Measurements from ENCODE around the gene RTN4RL2. TPM values are rescaled to one million over a fixed set of nuclear protein-coding genes. Genes with fewer than 3 reads are reported as not detected.

Gene RTN4RL2
- total RNA-seq, 1 donor from 2014 or later: 2.5 TPM

- no peak for DNase-seq (ENCODE audit: low spot score)
- intact Hi-C loops (cut with DNase I): loop anchor here (2.0 to 10.0 kb wide), 2 partner anchors 67 to 115 kb away; no protein-coding TSS in a partner anchor
- ATAC-seq: no peak
Measured at GRCh38 chr11:57459164-57460021, 935 bp upstream of the RTN4RL2 start.

DNA sequence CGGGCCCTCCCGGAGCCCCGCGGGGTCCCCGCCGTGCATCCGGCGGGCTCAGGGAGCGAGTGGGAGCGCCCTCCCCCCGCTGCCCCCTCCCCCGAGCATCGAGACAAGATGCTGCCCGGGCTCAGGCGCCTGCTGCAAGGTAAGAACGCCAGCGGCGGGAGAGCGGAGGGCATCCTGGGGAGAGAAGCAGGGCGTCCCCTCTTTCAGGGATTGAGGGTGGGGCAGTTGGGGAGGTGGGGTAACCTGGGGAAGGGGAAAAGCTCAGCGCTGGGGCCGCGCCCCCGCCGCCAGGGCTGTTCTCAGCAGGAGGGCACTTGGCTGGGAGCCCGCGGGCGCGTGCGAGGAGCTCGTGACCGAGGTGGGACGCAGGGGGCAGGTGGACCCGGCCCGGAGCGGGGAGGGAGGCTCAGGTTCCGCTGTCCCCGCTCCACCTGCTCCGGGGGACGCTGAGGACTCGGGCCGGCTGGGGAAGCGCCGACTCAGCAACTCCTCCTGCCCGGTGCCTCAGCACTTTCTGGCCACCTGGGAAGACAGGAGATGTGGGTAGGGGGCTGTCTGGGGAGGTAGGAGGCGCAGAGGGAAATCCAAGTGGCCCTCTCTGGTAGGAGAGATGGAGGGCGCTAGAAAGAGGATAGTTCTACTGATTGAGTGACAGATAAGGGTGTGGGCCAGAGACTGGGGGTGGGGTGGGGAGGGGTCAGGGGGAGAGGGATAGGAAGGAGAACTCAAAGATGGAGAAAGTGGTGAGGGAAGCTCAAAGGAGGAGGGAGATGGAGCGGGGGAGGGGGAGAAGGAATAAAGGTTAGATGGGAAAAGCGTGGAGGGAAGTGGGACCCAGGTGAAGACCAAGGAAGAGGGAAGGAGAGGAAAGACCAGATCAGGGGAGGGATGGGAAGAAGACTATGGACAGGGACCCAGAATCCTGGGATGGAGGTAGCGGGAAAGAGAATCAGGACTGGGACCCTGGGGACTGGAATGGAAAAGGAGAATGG, 726 bp downstream of the RTN4RL2 start:
- DNase-seq (ENCODE audit: low spot score) (no peak), ATAC-seq (no peak)
- intact Hi-C loops (cut with DNase I): no loop called here

GRCh38 chr11:57461841-57462489, 1.6 kb downstream of the RTN4RL2 start:
- intact Hi-C loops (cut with DNase I): no loop called here
- no peak for ATAC-seq

GRCh38 chr11:57462597-57462996, 2.3 kb downstream of the RTN4RL2 start:
- ATAC-seq: no peak
- intact Hi-C loops (cut with DNase I): no loop called here
- DNase-seq (ENCODE audit: low spot score): no peak

More at GRCh38 chr11:57461841-57462489, 1.6 kb downstream of the RTN4RL2 start:
- DNase-seq (ENCODE audit: low spot score): no peak

DNA sequence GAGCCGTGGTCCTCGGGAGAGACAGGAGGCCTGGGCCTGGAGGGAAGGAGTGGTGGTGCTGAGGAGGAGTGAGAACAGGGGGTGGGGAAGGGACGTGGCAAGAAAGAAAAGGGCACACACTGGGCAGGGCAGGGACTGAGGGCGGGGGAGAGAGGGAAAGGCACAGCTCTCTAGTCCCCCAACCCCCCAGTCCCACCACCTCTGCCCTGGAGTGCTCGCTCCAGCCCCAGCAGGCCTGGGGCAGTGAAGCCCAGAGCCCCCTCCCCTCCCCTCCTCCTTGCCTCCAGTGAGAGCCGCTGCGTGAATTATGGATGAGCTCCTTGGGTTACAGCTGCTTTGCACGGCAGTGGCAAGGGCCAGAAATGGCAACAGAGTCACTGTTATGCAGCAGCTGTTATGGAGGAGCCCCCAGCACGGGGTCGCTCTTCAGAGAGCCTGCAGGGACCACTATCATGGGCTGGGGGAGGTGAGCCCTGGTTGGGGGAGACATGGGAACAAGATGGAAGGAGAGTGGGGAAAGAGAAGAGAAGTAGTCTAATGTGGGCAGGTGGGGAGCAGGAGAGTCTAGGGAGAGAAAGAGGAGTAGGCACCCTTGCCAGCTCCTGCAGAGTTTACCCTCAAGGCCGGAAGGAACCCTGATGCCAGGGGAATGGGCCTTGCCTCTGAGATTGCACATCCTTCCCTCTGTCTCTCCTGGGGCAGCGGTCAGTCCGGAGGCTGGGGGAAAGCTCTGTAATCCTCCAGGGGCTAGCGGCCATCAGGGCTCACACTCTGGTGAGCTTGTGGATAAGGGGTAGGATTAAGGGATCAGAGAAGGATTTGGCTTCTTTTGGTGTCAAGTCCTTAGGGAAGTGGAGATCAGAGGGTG, 3.6 kb downstream of the RTN4RL2 start:
- intact Hi-C loops (cut with DNase I): no loop called here
- DNase-seq (ENCODE audit: low spot score): no peak
- no peak for ATAC-seq

GRCh38 chr11:57464539-57465181, 4.3 kb downstream of the RTN4RL2 start:
- no peak for ATAC-seq
- intact Hi-C loops (cut with DNase I): no loop called here
- no peak for DNase-seq (ENCODE audit: low spot score)

- intact Hi-C loops (cut with DNase I): no loop called here
- no peak for ATAC-seq
Measured at GRCh38 chr11:57466680-57467079, 6.4 kb downstream of the RTN4RL2 start.

DNA sequence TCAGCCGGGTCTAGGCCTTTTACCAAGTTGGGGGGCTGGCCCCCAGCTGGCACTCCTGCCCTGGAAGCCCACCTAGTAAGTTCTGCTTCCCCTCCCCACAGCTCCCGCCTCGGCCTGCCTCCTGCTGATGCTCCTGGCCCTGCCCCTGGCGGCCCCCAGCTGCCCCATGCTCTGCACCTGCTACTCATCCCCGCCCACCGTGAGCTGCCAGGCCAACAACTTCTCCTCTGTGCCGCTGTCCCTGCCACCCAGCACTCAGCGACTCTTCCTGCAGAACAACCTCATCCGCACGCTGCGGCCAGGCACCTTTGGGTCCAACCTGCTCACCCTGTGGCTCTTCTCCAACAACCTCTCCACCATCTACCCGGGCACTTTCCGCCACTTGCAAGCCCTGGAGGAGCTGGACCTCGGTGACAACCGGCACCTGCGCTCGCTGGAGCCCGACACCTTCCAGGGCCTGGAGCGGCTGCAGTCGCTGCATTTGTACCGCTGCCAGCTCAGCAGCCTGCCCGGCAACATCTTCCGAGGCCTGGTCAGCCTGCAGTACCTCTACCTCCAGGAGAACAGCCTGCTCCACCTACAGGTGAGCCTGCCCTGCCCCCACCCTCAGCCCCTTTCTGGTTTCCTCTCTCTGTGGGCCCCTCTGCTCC, 7.3 kb downstream of the RTN4RL2 start:
- intact Hi-C loops (cut with DNase I): no loop called here
- DNase-seq (ENCODE audit: low spot score) (no peak), ATAC-seq (no peak)

More at GRCh38 chr11:57466680-57467079, 6.4 kb downstream of the RTN4RL2 start:
- DNase-seq (ENCODE audit: low spot score): no peak

- ATAC-seq (no peak), DNase-seq (ENCODE audit: low spot score) (no peak)
- intact Hi-C loops (cut with DNase I): no loop called here
Measured at GRCh38 chr11:57468276-57468675, 7.9 kb downstream of the RTN4RL2 start.

DNA sequence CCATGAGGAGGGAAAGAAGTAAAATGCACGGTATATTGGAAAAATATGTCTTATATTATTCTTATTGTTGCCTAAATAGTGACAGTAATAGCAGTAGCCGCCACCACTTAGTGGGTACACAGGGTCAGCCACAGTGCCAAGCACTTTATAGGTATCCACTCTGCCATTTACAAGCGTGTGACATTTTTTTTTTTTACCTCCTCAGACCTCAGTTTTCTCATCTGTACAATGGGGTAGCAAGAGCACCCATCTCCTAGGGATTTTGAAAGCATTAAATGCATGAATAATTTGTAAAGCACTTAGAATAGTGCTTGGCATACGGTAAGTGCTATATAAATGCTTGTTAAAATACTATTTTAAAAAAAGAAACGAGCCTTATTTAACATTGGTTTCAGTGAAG, 8.9 kb downstream of the RTN4RL2 start:
- intact Hi-C loops (cut with DNase I): no loop called here
- DNase-seq (ENCODE audit: low spot score) (no peak), ATAC-seq (no peak)

- no peak for DNase-seq (ENCODE audit: low spot score)
- intact Hi-C loops (cut with DNase I): no loop called here
- no peak for ATAC-seq
Measured at GRCh38 chr11:57471496-57471895, 11.2 kb downstream of the RTN4RL2 start.

DNA sequence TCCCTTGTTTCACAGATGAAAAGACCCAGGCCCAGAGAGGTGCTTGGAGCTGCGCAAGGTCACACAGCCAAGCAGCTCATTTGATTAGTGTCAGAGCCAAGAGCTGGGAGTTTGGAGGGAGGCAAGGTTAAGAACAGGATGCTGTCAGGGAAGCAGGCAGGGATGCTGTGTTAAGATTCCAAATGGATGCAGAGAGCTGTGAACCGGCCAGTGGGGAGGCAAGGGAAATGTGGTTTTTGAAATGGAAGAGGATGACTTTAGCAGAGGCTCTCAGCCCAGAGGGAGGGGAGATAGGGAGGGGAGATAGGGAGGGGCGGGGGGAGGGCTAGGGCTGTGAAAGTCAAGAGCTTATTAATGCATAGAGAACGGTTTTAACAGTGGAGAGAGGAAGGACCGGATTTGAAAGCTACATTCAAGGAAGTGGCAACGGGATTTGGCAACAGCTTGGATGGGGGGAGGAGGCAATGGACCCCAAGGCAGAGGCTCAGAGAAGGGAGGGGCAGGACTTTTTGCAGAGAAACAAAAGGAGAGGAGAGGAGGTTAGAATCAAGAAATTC, 13.0 kb downstream of the RTN4RL2 start:
- no peak for DNase-seq (ENCODE audit: low spot score)
- intact Hi-C loops (cut with DNase I): no loop called here
- no peak for ATAC-seq

DNA sequence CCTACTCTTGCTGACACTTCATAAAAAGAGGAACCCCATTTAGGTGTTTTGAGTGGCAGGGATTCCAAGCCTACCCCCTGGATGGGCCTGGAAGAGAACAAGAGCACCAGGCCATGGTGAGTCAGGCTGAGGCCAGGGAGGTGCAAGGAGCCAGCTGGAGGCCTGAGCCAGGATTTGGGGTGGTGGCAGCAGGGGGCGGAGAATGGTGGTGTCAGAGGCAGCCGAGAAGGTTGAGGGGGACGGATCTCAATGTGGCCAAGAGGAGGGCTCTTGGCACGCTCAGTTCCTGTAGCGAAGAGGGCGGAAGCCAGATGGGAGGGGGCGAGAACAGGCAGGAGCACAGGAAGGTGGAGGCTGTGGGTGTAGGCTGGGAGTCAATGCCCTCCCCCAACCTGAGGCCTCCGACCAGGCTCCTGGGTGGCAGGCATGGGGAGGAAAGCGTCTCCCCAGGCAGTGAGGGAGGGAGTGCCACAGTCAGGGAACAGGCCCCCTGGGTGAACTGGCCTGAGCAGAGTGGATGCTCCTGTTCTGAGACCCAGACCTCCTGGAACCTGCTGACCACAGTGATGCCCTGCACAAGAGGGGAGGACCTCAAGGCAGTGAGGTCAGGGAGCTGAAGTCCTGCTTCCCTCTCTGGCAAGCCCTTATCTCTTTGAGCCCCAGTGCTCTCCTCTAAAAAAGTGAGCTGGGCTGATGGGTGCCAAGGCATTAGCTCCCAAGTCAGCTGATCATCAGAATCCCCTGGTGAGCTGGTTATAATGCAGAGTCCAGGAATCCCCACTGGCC, 13.9 kb downstream of the RTN4RL2 start:
- DNase-seq (ENCODE audit: low spot score) (no peak), ATAC-seq (no peak)
- intact Hi-C loops (cut with DNase I): no loop called here

DNA sequence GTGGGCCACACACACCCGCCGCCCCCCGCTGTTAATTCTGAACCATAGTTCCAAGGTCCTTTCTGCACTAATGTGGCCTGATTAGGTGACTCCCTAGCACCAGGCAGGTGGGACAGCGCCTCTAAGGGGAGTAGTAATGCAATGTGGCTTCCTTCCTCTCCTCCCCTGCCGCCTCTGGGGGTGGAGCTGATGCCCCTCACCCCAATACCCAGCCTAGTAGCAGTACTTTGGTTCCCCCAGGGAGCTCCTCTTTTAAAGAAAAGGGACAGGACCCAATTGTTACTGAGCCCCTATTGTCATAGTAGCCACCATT, 14.4 kb downstream of the RTN4RL2 start:
- intact Hi-C loops (cut with DNase I): loop anchor here (5.0 kb wide), 1 partner anchor 122 kb away; no protein-coding TSS in a partner anchor
- ATAC-seq (no peak), DNase-seq (ENCODE audit: low spot score) (no peak)

GRCh38 chr11:57475191-57475590, 14.9 kb downstream of the RTN4RL2 start:
- intact Hi-C loops (cut with DNase I): loop anchor here (5.0 kb wide), 1 partner anchor 123 kb away; no protein-coding TSS in a partner anchor
- ATAC-seq (no peak), DNase-seq (ENCODE audit: low spot score) (no peak)

- ATAC-seq (no peak), DNase-seq (ENCODE audit: low spot score) (no peak)
- intact Hi-C loops (cut with DNase I): loop anchor here (5.0 kb wide), 1 partner anchor 123 kb away; no protein-coding TSS in a partner anchor
Measured at GRCh38 chr11:57475671-57476046, 15.3 kb downstream of the RTN4RL2 start.
